GM21529 (cell line): ENCODE results near the gene GALNT10.
A peak's percentile ranks its signal among the peaks of the same experiment; 100 is the strongest.

Experiments
- ATAC-seq: cut with Tn5 transposase; IDR thresholded peaks from one replicate; pipeline ENCODE4 v1.9.1; 2021; ENCODE audit not compliant: unreplicated experiment

GALNT10 gene

DNA sequence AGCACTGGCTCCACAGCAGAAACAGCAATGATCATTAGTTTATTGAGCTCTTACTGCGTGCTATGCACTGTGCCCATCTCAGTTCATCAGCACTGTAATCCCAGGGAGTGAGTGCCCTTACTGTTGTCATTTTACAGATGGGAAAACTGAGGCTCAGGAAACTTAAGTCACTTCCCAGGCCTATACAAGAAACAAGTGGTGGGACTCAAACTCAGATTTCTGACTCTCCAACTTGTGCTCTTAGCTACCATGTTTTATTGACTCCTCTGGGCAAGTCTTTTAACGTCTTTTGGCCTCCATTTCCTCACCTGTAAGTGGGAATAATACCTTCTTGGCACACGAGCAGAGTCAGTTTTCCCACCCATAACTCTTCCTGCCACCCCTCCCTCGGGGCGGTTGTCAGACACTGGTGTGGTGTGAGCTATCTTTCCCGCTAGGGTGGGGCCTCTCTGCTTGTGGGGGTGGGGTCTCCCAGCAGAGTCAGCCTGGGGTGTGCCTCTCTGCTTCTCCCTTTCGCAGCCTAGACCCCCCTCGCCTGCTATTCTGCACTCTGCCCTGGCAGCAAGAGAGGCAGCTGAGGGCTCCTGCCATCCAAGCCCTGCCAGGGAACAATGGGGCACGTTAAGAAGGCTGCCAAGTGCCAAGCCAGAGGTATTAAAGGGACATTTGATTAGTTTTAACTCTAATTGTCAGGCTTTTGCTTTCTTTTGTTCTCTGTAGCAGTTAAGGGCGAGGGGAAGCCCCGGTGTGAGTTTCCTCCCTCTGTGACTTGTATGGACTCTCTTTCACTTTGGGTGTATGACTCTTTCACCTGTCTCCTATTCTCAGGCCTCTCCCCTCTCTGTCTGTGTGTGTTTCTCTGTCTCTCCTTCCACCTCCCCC lies 12.1 kb downstream of the GALNT10 start:
- peak; percentile 98 for ATAC-seq

DNA sequence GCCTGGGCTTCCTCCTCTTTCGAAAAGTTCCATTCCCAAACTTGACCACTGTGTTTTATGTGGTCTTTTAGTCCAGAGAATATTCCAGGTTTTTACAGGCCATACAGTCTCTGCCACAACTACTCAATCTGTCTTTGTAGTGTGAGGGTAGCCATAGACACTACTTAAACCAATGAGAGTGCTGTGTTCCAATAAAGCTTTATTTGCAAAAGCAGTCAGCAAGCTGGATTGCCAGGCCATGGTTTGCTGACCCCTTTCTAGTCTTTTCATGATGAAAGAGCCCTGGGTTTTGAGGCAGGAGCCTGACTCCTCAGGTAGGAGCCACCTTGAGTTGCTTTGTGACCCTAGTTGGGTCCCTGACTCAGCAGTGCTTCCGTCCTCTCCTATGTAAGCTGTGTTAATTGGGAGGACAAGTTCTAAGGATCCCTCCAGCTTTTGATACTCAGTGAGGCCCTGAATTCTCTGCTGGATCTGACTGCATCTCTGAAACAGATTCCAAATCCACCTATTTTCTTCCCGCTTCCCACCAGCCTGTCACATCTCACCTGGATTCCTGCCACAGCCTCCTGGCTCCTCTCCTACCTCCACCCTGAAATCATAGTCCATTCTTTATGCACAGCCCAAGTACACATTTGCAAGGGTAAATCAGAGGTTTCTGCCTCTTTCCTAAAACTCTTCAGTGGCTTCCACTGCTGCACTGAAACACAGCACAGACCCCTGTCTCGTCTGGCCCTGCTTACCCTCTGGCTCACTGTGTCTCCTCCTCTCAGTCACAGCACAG lies 13.5 kb downstream of the GALNT10 start:
- no peak for ATAC-seq

- no peak for ATAC-seq
Observed at GRCh38 chr5:154205441-154206117, 15.0 kb downstream of the GALNT10 start.

DNA sequence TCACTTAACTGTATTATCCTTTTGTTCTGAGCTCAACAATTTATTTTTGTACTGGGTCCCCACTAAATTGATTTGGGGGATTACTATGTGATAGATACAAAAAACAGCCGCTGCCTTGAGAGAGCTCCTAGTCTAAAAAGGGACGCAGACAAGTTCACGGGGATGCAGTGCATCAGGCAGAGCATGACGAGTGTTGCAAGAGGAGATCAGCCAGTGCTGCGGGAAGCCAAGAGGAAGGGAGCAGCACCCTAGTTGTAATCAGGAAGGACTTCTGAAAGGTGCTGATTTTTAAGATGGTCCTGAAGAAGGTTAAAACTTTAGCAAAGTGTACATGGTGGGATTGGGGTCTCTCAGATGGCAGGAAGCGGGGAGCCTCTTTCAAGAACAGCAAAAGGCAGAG lies 15.8 kb downstream of the GALNT10 start:
- ATAC-seq: no peak

DNA sequence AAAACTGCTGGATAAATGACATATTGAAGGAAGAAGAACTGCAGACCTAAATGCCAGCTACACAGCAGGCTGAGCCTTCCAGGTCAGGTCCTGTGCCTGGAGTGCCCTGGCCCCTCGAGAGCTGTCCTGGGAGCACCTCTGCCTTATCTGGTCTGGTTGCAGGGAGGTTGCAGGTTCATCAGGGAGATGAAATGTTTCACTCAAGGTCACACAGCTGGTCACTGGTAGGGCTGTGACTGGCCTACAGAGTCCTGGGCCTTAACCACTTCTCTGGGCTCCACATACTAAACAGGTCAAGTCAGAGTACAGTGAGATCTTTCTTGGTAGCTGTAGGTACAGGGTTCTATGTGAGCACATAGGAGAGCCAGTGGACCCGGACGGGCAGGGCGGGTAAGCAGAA lies 16.7 kb downstream of the GALNT10 start:
- ATAC-seq: no peak

GRCh38 chr5:154209591-154210081 lies 19.1 kb downstream of the GALNT10 start:
- ATAC-seq: no peak

GRCh38 chr5:154210163-154210562 lies 19.6 kb downstream of the GALNT10 start:
- ATAC-seq: no peak

GRCh38 chr5:154211641-154212390 lies 21.3 kb downstream of the GALNT10 start:
- no peak for ATAC-seq

DNA sequence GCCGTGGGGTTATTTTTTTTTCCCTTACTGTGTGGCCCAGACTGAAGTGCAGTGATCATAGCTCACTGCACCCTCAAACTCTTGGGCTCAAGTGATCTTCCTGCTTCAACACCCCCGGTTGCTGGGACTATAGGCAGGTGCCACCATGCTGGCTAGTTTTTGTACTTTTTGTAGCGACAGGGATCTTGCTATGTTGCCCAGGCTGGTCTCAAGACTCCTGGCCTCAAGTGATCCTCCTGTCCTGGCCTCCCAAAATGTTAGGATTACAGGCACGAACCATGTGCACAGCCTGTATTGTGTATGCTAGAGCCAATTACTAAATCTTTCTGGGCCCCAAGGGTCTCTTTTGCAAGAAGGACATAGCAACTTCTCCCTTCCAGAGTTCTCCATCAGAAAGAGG lies 23.1 kb downstream of the GALNT10 start:
- no peak for ATAC-seq

DNA sequence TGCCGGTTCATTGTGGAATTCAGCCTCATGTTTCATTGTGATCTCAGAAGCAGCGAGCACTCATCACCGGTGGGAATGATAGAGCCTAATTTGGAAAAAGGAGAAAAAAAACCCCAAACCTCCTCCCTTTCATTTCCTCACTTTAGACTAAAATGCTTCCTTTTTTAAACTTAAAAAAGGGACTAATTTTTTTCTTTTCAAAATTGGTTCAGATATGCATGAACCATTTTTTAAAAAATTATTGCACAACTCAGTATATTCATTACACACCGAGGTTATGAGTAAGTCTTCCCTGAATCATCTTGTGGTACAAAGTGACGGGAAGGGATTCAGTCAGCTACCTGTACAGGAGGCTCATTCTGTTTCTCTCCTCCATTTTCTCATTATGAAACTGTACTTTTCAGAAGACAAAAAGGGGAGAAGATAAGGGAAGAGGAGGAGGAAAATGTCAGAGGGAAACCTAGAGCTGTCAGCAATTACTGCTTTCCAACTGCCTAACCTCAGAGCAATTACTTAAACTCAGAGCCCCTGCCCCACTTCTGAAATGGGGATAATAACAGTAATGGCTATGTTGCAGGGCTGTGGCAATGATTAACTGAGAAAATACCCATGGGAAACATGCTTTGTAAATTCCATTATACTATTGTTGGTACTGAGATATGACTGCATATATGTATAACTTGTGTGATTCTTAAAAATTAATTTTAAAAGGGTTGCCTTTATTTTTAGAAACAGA lies 24.0 kb downstream of the GALNT10 start:
- ATAC-seq: peak; percentile 77

DNA sequence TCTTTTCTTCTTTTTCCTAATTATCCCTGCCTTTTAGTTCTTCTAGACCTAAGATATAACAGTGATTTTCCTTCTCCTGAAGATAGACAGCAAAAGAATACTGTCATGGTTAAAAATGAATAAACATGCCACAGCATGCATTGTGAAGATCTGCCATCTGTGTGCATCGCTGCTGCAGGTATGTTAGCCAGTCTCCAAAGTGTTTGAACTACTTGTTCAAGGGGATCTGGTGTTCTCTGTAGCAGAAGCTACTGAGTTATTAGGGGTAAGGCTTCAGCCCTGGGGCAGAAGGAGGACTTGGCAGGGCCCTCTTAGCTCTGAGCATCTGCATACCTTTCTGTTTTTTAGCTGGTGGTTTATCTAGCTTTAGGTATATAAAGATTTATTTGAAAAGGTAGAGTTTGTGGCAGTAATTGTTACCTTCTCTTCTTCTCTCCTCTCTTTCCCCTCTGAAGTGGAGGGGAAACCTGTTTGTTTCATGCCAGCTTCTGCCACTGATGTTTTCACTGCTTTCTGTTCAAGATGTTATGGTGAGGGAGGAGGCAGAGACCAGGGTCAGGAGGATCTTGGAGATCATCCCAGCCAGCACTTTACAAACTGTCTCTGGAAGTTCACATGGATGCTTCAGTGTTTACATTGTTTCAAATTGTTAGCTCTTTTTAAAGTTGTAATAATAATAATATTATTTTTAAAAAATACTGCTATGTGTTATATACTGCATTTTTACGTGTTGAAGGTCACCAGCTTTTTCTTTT lies 25.2 kb downstream of the GALNT10 start:
- ATAC-seq: no peak

- no peak for ATAC-seq
Observed at GRCh38 chr5:154217462-154217861, 26.9 kb downstream of the GALNT10 start.

- no peak for ATAC-seq
Observed at GRCh38 chr5:154218786-154219185, 28.3 kb downstream of the GALNT10 start.

- no peak for ATAC-seq
Observed at GRCh38 chr5:154220625-154221024, 30.1 kb downstream of the GALNT10 start.

- ATAC-seq: peak; percentile 45
Observed at GRCh38 chr5:154221371-154221896, 30.9 kb downstream of the GALNT10 start.

DNA sequence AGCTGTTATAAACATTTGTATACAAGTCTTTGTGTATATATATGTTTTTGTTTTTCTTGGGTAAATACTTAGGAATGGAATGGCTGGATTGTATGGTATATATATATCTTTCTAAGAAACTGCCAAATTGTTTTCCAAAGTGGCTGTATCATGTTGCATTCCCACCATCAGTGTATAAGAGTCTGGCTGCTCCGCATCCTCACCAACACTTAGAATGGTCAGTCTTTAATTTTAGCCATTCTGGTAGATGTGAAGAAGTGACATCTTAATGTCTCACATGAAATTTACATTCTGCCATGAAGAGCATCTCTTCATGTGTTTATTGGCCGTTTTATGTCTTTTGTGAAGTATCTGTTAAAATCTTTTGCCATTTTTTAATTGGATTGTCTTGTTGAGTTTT lies 31.9 kb downstream of the GALNT10 start:
- no peak for ATAC-seq

- ATAC-seq: no peak
Observed at GRCh38 chr5:154223320-154223719, 32.8 kb downstream of the GALNT10 start.

DNA sequence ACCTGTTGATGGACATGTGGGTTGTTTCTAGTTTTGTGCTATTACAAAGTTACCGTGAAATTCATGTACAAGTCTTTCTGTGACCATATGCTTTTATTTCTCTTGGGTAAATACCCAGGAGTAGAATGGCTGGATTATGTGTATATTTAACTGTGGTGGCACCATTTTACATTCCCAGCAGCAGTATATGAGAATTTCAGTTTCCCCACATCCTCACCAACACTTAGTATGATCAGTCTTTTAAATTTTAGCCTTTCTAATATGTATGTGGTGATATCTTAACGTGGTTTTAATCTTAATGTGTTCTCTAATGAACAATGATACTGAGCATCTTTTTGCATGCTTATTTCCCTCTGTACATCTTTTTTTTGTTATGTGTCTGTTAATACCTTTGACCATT lies 36.6 kb downstream of the GALNT10 start:
- no peak for ATAC-seq

GRCh38 chr5:154228696-154229095 lies 38.2 kb downstream of the GALNT10 start:
- peak; percentile 96 for ATAC-seq
